ENCODE results near the gene NAGPA. TPM values are rescaled to one million over a fixed set of nuclear protein-coding genes. Genes with fewer than 3 reads are reported as not detected.

Gene NAGPA
- total and polyA plus RNA-seq, 2 of the 13 experiments (the other 11 are each of a cell fraction or from before 2014, with no cell fraction given), result 27.1 to 60.3 TPM

GRCh38 chr16:5033256-5034166 is at the start of gene NAGPA (continued):
- TF ChIP-seq ZNF280D (CRISPR knock-in tag; IDR thresholded peaks at IDR 0.05), result peak; percentile 90
- peak; percentile 77; the same call in 1 of the 2 replicates for TF ChIP-seq ZNF672 (CRISPR knock-in tag; IDR thresholded peaks at IDR 0.05)
- TF ChIP-seq ZNF556 (CRISPR knock-in tag; IDR thresholded peaks at IDR 0.05; ENCODE audit: borderline replicate concordance), result peak; percentile 97
- peak; percentile 81; the same call in 1 of the 2 replicates for TF ChIP-seq KLF9 (CRISPR knock-in tag; IDR thresholded peaks at IDR 0.05; ENCODE audit: low read depth)
- TF ChIP-seq ZNF460 (CRISPR knock-in tag; IDR thresholded peaks at IDR 0.05; ENCODE audit: borderline replicate concordance), result no peak; the same call in 1 of the 2 replicates
- TF ChIP-seq ISL2 (CRISPR knock-in tag; IDR thresholded peaks at IDR 0.05), result peak; percentile 89
- TF ChIP-seq FIP1L1 (IDR thresholded peaks at IDR 0.05; ENCODE audit: borderline replicate concordance, insufficient read depth, low read depth, low read length), result no peak
- no peak; the same call in 1 of the 2 replicates for TF ChIP-seq ZFP36L1 (CRISPR knock-in tag; IDR thresholded peaks at IDR 0.05)
- peak; percentile 48; the same call in 1 of the 2 replicates for TF ChIP-seq ZSCAN25 (CRISPR knock-in tag; IDR thresholded peaks at IDR 0.05)
- TF ChIP-seq ZBTB43 (CRISPR knock-in tag; conservative IDR thresholded peaks at IDR 0.05), result peak; percentile 89
- TF ChIP-seq HNRNPL (IDR thresholded peaks at IDR 0.05; ENCODE audit: low read depth, low read length), result peak; percentile 63
- peak; percentile 8; the same call in 1 of the 2 replicates for TF ChIP-seq DNMT1 (CRISPR knock-in tag; IDR thresholded peaks at IDR 0.05)
- TF ChIP-seq BCL6 (CRISPR knock-in tag; IDR thresholded peaks at IDR 0.05), result peak; percentile 81
- TF ChIP-seq HOMEZ (CRISPR knock-in tag; IDR thresholded peaks at IDR 0.05; ENCODE audit: low read depth), result no peak
- no peak for TF ChIP-seq TCF12 (IDR thresholded peaks at IDR 0.05)
- peak; percentile 84 for TF ChIP-seq TCF12 (CRISPR knock-in tag; IDR thresholded peaks at IDR 0.05)
- TF ChIP-seq ARHGAP35 (CRISPR knock-in tag; IDR thresholded peaks at IDR 0.05; ENCODE audit: borderline replicate concordance), result peak; percentile 83; the same call in 1 of the 2 replicates
- 0 out of 2 replicates have a peak, but pooled peaks have one; percentile 26 for TF ChIP-seq ZBTB37 (CRISPR knock-in tag; IDR thresholded peaks at IDR 0.05)
- peak; percentile 100 for TF ChIP-seq HDAC1 (CRISPR knock-in tag; IDR thresholded peaks at IDR 0.05)
- peak; percentile 65 for TF ChIP-seq RARA (CRISPR knock-in tag; IDR thresholded peaks at IDR 0.05)
- no peak for TF ChIP-seq ZNF775 (CRISPR knock-in tag; IDR thresholded peaks at IDR 0.05; ENCODE audit: borderline replicate concordance)
- TF ChIP-seq MZF1 (CRISPR knock-in tag; IDR thresholded peaks at IDR 0.05; ENCODE audit: borderline replicate concordance), result peak; percentile 69; the same call in 1 of the 2 replicates

All from HepG2 (cell line).